Measurements from ENCODE around the gene NIPAL3.
"Not testable (repeated sequence)": the region's sequence is repeated elsewhere in the genome, so short reads cannot be mapped to it uniquely, and the experiment has no call there.

The NIPAL3 gene

DNA sequence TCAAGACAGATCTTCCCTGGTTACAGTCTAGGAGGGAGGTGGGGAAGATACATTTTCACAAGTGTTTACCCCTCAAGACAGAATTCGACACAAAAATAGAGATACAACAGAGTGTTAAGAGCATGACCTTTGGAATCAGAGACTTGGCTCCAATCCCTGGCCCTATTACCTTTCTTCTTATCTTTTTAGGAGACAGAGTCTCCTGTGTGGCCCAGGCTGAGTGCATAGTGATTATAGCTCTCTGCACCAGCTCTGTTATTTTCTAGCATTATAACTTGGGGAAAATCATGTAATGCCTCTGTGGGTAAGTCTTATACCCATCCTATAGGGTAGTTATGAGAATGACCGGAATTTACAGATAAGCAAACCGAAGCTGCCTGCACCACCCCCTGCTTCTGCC, 9.8 kb downstream of the NIPAL3 start:
- no peak for DNase-seq (ENCODE audit: low read depth)

DNA sequence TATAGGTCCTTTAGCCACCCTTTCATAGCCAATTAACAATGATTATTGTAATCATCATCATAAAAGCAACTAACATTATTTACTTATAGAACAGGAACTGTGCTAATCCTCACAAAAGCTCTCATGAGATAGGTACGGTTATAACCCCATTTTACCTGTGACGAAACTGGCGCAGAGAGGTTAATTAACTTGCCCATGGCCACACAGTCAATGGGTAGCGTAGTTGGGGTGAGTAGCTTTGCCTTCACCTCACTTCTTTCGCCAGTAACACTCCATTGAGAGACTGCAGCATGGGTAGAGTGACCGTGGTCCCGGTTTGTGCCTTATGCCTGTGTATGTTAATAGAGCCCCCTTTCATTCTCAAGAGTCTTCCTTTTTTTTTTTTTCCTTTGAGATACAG, 10.3 kb downstream of the NIPAL3 start:
- DNase-seq (ENCODE audit: low read depth) = no peak

DNA sequence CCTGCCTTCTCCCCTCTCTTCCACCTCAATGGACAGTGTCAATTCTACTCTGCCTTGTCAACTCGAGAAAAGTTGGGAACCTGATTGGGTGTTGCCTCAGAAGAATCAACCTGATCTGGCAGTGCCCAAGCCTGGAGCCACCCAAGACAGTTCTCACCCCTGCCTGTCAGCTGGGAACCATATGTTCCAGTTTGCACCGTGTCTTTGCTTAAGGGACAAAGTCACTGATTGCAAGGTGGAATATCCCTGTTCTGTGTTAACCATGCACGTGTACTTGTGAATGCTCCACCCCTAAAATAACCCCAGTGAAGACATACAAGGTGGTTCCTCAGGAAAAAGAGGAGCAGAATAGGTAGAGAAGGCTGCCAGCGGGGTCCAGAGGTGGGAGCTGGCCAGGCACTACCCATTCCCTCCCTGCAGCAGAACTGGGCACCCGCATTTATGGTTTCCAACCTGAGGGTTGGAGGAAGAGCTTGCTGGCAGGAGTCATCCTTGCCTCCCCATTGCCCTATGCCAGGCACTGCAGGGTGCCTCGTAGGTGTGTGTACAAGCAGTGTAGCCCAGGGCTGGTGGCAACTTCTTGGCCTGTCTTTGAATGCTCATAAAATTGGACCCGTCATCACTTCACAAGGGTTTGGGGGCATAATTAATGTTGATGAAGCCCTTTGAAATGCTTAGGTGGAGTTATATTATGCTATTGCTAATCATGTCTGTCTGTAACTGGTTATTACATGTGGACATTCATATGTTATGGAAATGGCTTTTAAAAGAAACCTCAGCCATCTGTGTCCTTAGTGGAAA, 11.3 kb downstream of the NIPAL3 start:
- DNase-seq (ENCODE audit: low read depth) = no peak

DNA sequence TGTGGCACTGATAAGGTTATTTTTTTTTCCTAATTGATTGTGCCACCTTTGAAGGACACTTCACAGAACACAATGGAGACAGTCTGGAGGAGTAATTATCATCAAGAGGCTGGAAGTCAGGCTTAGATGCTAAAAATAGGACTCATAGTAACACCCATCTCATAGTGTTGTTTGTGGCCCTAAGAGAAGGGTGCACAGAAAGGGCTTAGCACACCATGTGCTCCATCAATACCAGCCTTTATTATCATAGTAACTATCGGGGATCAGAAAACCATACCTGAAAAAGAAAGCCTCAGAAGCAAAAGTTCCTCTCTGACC, 11.9 kb downstream of the NIPAL3 start:
- no peak for DNase-seq (ENCODE audit: low read depth)

DNA sequence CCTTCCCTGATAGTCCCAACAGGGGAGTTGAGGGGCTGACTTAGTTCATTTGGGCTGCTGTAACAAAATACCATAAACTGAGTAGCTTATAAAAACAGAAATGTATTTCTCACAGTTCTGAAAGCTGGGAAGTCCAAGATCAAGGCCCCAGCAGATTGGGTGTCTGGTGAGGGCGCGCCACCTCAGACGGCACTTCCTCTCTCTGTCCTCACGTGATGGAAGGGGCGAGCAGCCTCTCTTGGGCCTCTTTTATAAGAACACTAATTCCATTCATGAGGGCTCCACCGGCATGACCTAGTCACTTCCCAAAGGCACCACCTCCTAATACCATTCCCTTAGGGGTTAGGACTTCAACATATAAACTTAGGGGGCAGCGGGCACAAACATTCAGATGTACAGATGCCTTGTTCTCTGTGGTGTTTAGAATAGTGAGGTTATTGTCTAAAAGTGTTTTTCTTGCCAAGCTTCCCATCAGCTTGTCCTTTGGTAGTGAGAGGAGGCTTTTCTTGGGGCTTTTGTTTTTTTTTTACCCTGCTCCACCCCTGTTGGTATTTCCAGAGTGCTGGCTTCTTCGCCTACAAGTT, 20.3 kb downstream of the NIPAL3 start:
- DNase-seq (ENCODE audit: low read depth) = no peak

DNA sequence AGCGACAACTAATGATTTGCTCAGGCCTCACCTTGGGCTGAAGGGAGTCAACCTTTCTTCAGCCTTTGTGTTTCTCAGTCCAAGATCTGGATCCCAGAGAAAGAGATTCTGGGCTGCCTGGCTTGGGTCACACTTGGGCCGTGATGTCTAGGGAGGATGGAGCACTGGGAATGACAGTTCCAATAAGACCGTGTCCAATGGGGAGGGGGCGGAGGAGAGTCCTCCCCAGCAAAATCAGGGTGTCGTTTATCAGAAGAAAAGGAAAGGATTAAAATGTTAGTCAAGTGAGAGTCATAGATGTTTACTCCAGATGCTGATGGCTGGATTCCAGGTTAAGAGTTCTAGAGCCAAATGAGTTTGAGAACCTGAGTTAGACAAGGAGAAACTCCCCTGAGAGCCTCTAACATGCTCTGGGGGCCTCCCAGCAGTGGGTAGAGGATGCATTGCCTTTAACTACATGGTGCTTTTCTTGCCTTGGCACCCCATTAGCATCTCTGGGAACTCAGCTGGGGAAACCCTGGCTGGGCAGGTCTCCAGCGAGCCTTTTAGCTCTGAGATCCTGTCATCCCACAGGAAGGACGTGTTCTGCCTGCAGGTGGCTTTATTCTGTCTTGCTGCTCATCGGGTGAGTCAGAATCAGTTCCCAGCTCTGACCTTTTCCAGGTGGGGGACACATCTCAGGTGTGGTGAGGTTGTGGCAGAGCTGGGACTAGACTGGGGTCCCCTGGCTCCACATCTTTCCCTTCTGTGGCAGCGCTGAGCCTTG, 22.2 kb downstream of the NIPAL3 start:
- DNase-seq (ENCODE audit: low read depth) = no peak

DNA sequence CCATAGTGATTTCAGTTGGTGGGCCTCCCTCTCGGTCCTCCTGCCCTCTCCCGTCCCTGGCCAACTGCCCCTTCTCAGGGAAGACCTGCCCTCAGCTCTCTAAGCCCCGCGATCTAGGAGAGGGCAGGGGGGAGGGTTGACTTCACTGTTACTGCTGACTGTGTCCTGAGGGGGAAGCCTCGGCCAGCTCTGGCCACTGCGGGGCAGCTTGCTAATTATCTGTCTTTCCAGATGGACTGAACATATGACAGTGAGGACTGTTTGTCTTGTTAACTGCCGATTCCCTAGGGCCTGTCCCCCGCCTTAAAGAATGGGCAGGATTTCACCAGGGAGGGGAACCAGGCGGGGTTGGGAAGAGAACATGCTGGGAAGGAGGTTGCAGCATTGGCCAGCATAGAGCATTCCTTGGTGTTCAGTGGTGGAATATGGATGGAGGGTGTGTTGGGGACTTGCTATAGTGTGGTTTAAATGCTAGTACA, 22.9 kb downstream of the NIPAL3 start:
- DNase-seq (ENCODE audit: low read depth) = no peak

DNA sequence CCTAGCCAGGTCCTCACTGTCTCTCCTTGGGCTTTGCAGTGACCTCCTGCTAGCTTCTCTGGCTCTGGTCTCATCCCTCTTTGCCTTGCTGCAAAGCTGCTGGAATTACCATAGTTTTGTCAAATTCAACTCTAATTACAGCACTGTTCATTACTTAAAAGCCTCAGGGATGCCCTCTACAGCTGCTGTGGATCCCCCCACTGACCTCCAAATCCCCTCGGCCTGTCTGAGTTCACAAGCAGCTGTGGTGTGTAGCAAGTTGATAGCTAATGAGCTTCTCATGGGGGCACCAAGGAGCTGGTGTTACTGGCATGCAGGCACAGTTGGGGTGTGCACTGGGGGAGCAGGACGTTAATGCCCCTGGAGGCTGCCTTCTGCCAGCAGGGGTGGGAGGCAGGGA, 24.8 kb downstream of the NIPAL3 start:
- DNase-seq (ENCODE audit: low read depth) = no peak

DNA sequence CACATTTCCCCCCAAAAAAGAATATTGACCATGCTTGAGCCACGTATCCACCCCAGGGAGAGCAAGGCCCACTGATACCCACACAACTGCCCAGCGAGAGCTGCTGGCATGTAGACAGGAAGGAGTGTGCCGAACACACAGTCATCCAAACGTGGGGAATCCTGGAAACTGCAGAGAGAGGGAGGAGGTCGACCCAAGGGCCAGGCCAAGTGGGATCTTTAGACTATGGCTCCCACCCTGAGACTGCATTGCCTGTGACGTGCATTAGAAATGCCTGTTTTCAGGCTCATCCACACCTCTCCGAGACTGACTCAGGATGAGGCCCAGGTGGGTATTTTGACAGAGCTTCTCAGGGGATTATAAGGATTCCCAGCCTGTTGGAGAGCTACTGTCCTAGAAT, 25.9 kb downstream of the NIPAL3 start:
- DNase-seq (ENCODE audit: low read depth) = no peak

DNA sequence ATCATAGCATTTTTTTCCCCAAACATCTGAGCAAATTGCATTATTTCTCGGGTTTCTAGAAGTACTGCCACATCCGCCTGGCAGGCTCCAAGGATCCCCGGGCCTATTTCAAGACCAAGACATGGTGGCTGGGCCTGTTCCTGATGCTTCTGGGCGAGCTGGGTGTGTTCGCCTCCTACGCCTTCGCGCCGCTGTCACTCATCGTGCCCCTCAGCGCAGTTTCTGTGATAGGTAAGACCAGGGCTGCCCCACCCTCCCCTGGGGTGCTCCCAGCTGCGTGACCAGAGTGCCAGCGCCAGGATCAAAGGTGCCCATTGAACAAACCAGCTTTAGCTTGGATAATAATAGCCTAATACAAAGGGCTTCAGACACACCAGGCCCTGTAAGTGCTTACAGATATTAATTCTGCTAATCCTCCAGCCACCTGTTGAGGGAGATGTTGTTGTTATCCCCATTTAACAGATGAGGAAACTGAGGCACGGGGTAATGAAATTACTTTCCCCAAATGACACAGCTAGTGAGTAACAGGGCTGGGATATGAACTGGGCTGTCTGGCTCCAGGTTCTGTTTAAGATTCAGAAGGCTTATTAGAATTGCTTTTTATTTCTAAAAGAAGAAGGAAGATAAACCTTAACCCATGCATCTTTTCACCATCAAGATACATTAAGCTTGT, 26.5 kb downstream of the NIPAL3 start:
- no peak for DNase-seq (ENCODE audit: low read depth)

DNA sequence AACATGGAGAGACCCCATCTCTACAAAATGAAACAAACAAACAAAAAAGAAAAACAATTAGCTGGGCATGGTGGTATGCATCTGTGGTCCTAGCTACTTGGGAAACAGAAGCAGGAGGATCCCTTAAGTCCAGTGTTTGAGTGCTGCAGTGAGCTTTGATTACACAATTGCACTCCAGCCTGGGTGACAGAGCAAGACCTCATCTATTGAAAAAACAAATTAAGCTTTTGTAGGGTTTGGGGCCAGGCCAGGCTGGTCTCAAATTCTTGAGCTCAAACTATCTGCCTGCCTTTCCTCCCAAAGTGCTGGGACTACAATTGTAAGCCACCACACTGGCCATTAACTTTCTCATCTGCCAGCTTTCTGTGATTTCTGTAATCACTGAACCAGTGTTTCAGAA, 27.2 kb downstream of the NIPAL3 start:
- no peak for DNase-seq (ENCODE audit: low read depth)

DNA sequence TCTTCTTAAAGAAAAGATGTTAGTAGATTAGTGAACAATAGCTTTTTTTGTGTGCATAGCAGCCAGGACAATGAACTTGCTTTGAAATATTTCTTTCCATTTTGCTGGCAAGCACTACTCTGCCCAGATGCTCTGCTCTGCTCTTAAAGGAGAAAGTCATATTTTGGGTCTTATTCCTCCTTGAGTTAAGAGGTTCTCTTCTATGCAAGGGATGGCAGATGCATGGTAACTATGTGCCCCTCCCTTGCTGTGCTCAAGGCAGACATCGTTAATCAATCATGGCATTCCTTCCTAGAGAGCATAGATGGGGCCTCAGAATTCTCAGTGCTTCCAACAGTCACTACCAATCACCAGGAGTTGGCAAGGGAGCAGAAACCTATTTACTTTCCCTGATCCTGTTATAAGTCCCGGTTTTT, 27.6 kb downstream of the NIPAL3 start:
- no peak for DNase-seq (ENCODE audit: low read depth)

DNA sequence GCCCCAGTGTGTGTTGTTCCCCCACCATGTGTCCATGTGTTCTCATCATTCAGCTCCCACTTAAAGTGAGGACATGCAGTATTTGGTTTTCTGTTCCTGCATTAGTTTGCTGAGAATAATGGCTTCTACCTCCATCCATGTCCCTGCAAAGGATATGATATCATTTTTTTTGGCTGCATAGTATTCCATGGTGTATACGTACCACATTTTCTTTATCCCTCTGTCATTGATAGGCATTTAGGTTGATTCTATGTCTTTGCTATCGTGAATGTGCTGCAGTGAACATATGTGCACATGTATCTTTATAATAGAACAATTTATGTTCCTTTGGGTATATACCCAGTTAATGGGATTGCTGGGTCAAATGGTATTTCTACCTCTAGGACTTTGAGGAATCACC, 30.8 kb downstream of the NIPAL3 start:
- not testable (repeated sequence) for DNase-seq (ENCODE audit: low read depth)

DNA sequence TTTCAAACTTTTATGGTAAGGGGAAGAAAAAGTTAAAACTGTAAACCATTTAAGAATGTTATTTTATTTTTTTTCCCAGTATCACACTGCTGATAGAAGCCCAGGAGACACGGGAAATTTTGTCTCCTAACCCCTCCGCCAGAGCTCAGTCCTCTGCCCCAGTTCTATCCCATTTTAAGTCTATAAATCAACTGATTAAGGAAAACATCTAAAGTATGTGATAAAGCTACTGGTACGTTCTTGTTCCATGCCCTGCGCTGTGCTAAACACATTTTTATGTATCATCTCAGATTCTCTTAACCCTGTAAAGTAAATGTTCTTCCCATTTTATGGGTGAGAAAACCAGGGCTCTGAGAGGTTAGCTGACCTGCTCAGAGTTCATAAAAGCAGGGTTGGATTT, 34.7 kb downstream of the NIPAL3 start:
- DNase-seq (ENCODE audit: low read depth) = no peak

DNA sequence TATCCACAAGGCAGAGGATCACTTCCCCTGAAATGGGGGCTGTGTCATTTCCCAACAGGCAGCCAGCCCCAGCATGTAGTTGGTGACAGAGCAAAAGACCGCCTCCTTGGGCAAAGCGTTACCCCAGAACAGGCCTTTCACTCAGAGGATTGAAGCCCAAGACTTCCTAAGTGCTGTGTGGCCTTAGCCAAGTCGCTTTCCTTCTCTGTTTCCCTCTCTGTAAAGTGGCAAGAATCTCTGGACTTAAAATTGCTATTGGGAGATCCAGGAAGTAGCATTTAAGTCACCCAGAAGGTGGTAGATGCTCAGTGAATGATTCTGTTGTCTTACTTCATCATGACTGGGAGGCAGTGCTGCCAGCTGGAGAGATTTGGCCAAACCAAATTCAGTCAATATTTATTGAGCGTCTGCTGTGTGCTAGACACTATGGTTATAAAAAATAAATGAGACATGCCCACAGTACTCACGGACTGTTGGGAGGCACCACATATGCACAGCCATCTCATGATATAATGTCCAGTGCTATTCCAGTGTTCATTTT, 35.3 kb downstream of the NIPAL3 start:
- no peak for DNase-seq (ENCODE audit: low read depth)

DNA sequence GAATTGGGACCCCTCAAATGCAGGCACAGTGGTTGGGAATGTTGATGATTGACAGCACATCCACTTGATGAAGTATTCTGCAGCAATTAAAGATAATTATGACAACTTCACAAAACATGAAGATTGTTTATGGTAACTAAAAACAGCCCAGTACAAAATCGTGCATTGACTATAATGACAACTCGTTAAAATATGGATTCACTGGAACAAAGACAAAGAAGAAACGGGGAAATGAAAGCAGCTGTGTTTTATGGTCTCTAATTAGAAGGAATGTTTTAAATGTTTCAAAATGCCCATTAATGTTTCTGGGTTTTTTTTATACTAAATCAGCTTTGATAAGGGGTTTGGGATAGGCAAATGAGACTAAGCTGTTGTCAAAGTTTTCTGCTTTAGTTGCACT, 36.1 kb downstream of the NIPAL3 start:
- no peak for DNase-seq (ENCODE audit: low read depth)

DNA sequence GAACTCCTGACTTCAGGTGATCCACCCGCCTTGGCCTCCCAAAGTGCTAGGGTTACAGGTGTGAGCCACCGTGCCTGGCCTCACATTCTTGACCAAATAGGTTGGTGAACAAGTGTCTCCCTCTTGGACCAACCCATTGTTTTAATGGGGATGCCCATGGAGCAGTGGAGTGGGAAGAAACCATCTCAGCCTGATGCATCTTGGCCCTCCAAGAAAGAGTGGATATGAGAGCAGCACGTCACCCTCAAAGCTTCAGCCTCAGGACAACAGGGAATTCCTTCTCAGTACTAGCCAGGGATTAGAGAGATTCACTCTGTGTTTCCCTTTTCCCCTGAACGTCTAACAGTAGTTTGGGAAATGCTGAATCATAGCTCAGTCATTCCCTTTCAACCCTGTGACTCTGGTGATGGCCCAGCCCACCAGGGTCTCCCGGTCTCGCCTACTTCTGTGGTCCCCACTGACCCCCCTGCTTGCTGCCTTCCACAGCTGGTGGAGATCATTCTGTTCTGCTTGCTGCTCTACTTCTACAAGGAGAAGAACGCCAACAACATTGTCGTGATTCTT, 37.4 kb downstream of the NIPAL3 start:
- no peak for DNase-seq (ENCODE audit: low read depth)

DNA sequence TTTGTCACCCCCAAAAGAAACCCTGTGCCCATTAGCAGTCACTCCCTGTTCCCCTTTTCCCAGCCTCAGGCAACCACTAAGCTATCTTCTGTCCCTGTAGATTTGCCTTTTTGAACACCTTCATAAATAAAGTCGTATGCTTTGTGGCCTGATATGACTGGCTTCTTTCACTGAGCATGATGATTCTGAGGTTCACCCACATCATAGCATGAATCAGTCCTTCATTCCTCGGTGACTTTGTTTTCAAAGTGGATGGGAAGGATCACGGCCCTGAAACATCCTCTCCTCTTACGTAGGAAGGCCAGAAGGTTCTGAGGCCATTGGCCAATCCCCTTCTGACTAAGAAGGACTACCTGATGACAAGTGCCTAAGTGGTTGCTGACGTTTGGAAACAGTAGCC, 39.1 kb downstream of the NIPAL3 start:
- DNase-seq (ENCODE audit: low read depth) = no peak

DNA sequence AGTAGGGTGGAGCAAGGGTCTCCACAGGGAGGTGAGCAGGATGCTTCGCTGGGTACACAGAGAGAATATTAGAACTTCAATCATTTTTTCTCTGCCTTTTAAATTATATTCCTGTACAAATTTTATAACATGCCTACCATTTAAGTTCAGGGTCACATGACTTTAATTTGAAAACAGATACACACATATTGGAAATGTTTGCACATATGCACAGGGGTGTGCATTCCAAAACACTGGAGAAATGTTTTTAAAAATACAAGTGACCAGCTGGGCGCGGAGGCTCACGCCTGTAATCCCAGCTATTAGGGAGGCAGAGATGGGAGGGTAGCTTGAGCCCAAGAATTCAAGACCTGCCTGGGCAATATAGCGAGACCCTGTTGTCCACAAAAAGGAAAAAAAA, 39.7 kb downstream of the NIPAL3 start:
- DNase-seq (ENCODE audit: low read depth) = no peak

DNA sequence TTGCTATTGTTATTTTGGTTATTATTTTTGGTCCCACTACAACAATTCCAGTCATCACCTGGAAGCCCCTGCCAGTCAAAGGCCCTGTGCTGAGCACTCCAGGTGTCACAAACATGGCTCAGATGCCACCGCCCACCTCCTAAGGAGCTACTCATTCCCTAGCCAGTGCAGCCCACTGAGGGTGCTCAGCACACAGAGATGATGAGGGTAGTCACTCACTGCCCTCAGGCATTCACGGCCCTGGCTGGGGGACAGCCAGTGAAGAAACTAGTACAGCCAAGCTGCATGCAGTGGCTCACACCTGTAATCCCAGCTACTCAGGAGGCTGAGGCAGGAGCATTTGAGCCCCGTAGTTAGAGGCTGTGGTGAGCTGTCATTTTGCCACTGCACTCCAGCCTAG, 42.3 kb downstream of the NIPAL3 start:
- DNase-seq (ENCODE audit: low read depth) = no peak

DNA sequence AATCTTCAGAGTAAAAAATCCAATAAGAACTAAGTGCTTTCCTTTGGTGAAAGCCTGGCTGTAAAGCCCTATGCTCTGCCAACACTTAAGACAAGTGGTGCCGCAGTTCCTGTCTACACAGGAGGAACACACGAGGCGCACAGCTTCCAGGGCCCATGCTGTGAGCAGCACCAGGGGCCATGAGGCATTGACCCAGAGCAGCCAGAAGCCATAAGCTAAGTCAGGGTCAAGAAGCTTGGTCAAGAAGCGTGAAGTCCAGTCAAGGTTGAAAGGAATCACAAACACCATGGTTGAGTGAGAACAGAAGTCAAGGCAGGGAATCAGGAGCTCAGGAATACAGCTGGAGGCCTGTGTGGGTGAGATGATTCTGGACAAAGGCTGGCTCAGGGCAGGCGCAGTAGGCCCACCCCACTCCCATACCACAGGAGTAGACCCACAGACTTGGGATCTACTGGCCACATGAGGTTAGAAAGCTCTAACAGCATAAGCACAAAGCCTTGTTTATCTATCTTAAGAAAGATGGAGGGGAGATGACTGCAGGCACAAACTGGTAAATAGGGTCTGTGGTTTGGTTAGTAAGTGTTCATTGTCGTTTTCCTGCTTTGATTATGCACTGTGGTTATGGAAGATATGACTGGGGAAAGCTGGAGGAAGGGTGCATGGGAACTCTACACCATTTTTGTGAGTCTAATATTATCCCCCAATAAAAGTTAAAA, 44.1 kb downstream of the NIPAL3 start:
- DNase-seq (ENCODE audit: low read depth) = no peak

Data from HS-27A (cell line).